OCI-M1 (cell line): Measurements from ENCODE around the gene TBX5.

ENCODE experiments used
- DNase-seq: peaks from one replicate; lab custom pipeline; 2025; lab: John Stamatoyannopoulos, UW

Gene TBX5

DNA sequence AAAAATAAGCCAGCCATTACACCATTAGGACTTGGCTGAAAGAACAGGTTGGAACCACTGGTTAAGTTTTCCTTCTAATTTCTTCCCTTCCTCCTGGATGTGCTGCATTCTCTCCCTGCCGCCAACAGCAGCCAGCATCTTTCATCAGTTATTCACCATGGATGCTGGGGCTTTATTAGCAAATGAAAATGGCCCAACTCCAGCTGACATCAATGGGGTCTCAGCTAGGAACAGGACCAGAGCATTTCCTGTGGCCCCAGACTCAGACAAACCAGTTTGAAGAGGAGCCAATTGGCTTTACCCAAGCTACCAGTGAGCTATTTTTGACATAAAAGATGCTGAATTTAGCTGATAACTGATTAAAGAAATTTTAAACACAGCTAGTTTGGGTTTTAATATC, 26.0 kb upstream of the TBX5 start:
- no peak for DNase-seq

DNA sequence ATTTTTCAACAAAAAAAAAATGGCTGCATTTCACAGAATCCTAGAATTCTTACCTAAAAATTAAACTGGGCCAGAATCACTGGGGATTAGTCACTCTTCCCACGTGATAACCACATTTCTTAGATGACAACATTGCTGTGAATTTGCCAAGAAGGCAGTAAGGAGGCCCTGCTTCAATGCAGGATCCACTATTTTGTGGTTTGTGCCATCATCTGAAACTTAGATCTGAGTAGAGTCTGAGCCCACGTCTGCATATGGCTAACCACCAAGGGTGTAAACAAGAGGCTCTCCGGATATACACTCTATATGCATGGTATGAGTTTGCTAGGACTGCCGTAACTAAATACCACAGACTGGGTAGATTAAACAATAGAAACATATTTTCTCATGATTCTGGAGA, 24.4 kb upstream of the TBX5 start:
- DNase-seq = peak; percentile 4

DNA sequence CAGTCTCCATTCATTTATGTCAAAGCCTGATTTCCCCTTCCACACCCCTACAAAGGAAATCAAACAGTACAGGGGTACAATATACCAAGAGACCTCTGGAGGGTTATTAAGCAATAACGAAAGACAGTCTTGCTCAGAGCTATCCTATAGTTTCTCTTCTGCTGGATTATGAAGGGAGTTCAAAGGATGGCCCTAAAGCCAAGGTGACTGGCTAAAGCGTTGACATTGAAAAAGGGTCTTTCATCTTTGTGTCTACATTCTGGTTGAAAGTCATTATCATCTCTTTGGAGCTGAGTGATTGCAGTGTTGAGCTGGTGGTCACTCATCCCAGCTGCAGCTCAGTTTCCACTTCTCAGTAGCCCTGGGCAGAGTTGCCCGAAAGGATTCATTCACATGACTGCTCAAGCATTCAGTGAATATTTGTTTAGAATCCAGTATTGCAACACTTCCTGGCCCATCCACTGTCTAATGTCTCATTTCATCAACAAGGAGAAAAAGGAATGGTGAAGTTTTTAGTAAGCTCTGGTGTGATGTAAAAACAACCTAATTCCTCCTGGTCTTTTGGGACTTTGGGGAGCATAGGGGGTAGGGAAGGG, 19.2 kb upstream of the TBX5 start:
- no peak for DNase-seq

DNA sequence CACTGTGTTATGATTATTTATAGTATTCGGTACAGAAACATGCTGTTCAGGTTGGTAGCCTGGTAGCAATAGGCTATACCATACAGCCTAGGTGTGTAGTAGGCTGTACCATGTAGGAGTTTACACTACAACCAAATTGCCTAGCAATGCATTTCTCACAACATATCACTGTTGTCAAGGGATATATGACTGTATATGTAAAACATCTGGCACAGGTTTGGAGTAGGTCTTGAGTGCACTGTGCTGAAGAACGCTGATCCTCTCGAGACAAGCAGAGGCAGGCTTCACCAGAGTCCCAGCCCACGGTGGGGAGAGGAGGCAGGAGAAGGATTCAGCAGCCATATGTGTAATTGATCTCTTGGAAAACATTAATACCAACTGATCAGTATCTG, 15.0 kb upstream of the TBX5 start:
- DNase-seq = no peak

DNA sequence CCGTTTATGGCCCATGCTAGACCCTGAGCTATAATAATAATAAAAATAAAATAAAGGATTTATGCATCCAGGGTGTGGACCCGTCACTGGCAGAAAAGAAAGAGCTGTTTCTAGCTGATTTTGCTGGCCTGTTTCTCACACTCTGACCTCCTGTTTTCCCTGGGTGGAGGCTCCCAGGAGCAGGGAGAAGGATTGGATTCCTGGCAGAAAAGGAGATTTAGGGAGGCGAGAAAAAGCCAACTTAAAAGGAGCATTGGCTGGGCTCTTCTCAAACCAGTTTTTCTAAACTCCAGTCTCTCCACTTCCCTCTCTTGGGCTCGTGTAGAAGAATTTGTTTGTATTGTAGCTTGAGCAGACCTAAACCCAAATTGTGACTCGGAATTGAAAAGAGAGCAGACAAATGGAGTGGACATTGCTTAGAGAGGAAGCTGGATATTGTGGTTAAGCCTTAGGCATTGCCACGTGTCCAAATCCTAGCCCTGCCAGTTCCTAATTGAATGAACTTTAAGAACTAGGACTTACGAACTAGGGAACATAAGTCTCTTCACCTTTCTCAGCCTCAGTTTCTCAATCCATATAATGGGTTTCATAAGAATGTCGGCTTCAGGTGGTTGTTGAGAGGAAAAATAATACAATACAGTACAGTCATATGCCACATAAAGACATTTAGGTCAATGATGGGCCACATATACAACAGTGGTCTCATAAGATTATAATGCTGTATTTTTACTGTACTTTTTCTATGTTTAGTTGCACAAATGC, 14.4 kb upstream of the TBX5 start:
- DNase-seq = no peak

DNA sequence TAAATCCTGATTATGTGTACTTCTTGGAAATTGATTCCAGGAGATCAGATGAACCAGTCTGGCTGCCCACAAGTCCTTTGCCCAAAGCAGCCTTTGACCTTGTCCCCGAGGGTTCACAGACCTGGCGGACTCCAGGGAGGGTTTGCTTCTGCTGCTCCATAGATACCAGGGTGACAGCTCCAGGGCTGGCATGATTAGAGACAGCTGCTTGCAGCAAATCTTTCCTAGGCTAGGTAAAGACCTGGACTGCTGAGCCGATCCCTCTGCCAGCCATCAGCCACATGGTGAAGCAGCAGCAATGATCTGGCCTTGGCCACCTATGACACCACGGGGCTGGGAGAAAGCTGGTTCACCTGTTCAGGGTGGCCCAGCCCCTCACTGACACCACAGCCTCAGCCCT, 10.1 kb upstream of the TBX5 start:
- no peak for DNase-seq

DNA sequence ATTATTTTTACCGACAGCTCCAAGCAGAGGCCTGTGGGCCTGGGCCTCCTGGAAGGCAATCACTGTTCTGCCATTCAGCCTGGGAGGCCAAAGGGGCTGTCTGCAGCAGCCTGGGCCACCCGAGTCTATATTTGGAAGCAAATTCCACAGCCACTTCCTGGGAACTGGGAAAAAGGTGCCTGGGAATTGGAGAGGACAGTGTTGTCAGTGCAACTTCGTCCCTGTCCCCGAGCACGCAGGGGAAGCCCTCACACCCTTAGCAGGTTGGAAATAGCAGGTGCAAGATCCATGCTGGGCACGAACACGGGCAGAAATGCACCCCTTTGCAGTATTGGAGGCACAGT, 9.6 kb upstream of the TBX5 start:
- no peak for DNase-seq

DNA sequence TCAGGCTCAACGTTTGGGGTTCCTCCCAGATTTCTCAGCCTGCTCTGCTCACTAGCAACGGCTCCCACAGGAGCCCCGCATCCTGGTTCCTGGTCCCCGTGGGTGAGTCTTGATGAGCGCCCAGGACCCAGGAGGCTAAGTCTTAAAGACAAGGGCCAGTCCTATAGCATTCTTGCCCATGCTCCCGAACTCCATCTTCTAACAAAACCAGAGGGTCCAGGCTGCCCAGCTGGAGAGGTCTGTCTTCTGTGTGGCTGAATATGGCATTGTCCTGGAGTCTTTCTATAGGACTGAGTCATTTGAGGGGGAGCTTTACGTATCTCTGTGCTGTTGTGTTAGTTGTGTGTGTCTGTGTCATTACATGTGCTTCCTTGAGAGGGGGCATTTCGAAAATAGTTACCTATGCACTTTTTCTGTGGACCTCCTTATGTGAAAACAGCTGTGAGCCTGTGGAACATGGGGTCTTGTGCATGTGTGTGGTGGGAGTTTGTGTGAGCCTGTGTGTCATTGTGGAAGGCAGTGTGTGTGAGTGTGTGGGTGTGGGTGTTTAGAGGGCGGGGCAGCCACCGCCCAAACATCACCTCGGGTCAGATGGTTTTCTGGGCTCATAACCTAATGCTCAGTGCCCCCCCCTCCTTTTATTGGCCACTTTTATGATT, 9.1 kb upstream of the TBX5 start:
- no peak for DNase-seq

DNA sequence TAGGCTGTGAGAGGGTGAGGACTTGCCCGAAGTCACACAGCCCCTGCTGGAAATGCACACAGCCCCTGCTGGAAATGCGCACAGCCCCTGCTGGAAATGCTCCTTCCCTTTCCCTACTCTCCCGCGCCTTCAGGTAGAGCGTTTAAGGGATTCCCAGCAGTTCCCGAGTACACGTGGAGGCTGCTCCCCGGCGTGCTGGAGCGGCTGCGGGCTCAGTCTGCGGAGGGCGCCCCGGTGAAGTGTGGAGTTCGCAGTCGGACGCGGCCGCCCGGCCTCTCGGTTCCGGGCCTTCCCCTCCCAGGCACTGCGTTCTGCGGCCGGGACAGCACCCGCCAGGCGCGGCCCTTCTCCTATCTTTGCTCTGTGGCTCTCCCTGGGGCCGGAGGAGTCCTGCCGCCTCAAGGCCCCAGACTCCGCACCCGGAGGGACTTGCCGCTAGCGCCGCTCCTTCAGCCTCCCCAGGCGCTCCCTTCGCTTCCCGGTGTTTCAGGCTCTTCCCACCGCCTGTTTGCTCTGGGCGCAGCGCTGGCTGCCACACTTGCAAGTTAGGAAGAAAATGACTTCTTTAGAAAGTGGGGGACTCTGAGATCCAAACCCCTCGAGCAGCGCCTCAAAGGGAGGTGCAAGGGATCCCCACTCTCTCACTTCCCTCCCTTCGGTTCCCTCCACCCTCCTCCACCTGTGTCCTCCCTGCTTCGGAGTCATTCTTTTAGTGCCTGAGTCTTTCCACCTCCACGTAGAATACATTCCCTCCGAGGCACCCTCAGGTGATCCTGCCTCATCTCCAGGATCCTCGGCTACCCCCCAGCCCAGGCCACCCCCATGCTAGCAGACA, 8.3 kb upstream of the TBX5 start:
- DNase-seq = no peak

DNA sequence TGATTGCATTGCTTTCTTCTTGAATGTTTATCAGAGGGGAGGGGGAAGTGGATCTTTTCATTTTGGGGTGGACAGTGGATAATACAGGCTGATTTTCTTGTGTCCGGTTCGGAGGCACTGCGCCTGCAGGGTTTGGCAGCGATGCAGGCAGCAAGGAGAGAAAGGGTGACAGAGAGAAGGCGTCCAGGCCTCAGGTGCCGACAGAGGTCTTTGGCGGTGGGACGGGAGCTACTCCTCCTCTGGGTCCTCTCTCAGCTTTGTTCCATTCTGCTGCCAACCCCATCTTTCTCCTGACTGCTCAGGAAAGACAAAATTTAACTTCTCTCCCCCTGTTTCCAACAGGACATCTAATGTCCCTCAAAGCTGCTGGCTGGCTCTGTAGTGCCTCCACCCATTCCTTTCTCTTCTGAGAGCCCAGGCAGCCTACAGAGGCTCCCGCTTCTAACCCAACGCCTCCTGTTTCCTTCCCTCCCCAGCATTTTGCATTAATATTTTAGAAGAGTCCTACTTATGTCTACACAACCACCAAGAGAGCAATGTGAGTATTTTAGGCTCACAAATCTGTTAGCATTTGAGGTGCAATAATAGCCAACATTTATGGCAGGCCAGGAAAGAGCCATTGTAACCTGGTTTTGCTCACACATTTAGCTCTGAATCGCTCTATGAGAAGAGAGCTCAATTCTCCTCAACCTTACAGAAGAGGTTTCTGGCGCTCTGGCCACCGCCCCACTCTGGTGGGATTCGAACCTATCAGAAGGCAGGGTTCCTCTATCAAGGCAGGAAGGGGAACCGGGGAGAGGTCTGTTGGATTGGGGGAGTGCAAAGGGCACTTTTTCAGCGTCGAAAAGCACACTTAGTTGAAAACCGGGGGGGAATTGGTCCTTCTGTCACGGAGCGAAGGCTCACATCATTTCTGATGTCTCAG, 7.1 kb upstream of the TBX5 start:
- no peak for DNase-seq

DNA sequence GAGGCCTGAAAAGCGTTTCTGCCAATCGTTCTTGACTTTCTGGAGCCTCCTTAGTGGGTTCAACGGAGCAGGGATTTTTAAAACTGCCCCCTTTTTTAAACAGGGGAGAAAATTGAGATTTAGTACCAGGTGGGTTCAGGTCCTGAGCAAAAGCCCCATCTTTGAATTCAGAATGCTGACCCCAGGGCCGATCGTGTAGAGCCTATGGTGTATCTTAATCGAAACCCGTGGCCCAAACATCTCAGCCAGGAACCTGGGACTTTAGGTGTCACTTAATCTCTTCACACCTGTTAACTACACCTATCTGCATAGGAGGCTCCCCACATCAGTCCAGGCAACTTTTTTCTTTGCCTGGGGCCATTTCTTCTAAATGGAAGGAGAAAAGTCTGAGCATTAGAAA, 6.4 kb upstream of the TBX5 start:
- no peak for DNase-seq

DNA sequence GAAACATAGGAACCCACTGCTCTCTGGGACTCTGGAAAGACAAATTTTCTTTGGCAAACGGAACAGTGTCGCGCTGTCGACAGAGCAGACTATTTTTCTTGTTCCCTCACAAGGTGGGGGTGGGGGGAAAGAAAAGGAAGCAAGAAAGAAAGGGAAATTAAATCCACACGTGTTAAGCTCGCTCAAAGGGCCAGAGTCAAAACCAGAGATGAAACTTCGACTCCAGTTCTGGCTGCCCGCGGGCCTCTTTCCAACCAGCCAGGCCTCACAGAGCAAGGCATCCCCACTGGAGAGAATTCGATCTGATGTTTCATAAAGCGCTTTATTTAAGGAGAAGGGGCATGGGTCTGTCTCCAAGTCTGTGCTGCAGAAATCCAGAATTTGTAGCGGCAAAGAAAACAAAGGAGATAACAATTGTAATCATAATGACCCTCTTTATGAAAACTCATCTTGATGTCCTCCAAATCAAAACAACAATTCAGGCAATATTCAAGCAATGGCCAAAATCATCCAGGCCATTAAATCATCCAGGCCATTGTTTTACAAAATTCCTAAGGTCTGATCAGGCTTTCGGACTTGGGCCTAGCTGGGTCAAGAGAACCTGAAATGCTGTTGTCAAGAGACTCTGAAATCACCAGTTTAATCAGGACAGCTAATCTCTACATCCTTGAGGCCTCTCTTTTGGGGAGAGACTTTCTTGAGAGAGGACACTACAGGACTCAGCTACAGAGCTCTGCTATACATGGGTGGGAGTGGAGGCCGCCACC, 5.3 kb upstream of the TBX5 start:
- DNase-seq = no peak

DNA sequence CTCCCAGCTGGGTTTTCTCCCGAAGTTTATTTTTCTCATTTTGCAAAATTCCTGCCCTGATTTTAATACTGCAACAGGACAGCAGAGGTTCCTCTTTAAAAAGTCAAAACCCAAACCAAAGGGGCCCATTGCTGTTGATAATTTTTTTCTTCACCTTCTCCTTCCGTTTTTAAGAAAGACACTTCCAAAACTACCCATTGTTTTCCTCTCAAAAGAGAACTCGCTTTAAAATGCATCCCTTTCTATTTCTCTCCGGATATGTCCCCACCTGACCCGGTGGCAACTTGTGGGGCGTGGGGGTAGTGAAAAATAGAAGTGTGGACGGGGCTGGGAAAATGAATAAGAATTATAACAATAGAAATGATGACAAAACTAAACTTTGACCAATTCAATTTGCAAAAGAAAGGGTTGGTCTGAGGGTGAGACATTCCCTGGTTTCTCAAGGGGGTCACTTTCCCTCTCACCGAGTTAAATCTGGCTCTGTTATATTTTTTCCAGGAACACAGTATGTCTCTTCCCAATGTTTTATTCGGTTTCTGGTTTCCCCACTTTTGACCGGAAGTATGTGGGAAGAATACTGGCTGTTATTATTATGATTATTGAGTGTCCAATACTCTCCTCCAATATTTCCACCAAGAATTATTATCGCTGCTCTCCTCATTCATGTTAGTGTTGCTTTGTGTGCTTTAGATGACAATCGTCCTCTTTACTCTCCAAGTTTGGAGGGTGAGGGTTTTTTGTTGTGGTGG, 4.1 kb upstream of the TBX5 start:
- DNase-seq = no peak

DNA sequence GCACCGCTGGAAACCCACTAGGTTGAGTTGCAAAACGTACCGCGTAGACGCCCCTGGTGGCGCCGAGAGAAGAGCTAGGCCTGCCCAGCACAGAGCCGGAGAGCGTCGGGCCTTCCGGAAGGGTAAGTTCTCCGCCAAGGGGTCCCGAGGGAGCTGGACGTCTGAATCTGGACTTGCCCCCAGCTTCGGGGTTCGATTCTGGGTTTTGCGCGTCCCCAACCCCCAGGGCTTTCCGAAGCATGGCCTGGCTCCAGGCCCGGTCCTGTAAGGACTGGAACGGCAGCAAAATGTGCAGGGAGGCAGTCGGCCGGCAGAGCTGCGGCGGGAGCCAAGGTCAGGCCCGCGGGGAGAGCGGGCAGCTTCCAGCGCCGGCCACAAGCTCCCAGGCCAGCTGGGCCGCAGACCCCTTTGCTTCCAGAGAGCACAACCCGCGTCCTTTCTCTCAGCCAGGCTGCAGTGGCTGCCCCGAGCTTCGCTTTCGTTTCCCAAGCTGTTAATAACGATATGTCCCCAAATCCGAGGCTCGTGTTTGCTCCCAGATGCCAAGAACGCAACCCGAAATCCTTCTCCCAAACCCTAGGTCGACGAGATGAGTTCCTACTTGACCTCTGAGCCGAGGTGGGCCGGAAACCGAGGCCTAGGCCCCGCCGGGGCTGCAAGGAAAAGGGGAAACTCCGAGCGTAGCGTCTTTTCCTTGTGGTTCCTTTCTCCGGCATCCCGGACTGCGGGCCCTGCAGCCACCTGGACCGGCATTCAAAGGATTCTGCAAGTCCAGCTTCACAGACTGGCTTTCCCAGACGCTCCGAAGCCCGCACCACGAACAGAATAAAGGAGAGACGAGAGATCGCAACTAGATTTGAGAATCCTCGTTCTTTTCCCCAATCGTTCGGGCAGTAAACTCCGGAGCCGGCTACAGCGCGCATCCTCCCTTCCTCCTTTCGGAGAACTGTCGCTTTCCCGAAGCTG, 3.2 kb upstream of the TBX5 start:
- DNase-seq = no peak

DNA sequence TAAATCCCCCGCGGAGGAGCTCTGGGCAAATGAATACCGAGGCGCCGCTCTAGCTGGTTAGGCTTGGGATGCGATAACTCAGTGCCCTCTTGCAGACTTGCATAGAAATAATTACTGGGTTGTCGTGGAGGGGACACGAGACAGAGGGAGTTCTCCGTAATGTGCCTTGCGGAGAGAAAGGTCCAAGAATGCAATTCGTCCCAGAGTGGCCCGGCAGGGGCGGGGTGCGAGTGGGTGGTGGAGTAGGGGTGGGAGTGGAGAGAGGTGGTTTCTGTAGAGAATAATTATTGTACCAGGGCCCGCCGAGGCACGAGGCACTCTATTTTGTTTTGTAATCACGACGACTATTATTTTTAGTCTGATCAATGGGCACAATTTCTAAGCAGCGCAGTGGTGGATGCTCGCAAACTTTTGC, 2.5 kb upstream of the TBX5 start:
- no peak for DNase-seq

DNA sequence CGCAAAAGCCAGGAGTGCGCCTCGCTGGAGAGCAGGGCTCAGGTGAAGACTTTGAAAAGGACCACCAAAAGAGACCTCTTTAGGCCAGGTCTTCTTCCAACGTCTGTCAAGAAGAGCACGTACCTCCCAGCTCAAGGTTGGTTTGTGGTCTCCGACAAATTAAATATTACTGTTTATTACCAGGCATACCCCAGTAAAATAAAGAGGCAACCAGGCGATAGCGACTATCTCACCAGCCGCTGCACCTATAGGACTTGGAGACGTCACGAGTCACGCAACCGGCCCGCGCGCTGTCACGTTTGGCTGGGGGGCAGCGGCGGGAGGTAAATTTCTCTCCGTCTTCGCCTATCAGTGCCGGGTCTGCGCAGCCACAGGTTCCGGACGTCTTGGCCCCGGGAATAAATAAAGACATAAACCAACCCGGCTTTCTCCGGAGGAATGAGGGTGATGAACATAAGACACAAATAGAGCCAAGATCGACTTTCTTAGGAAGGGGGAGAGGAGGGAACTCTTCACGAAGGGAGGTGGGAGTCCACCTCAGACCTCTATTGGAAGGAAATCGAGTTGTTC, 2.0 kb upstream of the TBX5 start:
- DNase-seq = no peak

DNA sequence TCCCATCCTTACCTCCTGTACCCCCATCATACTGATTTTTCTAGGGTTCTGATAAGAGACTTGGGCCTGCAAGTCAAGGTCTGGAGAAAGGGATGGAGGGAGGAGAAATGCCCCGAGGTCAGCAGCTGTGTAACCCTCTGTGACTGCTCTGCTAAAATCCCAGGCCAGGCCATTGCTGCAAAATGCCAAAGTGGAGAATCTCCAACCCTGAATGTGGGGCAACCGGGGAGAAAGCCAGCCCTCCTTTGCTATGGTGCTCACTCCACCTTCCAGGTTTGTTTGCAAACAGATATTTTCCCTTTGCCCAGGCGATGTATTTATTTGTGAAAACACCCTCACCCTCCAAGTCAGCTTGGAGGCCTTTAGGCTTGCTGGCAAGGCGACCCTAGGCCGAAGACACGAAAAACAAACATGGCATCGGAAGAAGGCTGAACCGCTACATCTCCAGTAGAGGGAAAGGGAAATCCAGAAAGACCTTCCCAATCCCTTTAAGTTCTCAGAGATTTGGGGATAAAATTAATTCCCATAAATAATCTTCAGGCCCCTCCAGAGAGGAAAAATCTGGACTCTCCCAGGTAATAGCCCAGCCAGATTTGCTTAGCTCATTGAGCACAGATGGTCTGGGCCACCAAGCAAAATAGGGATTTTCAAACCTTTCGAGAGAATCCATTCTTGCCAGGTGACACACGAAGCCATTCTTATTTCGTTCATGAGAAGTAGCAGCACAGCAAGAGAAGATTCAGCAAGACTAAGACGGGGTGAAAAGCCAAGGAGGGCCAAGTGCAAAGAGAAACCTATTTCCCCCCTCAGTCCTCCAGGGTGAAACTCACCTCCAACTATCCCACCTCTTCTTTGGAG, 1.3 kb upstream of the TBX5 start:
- DNase-seq = no peak
